ENCODE results near the gene IQCB1.

DNA sequence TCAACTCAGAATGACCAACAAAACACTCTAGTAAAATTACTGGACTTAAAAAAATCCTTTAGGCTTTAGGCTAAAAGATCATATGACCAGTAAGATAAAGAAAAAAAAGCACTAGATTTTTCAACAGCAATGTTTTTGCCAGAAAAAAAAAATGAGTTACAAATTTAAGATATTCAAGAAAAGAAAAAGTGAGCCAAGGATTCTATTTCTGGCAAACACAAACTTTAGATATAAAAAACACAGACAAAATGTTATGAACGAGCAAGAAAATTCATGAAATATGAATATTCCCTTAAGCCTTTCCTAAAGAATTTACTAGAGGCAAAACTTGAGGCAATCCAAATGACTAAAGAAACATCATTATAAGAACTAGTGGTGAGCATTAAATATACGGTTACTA lies 94.0 kb downstream of the IQCB1 start:
- TF ChIP-seq CTCF (IDR thresholded peaks at IDR 0.05) = no peak
- TF ChIP-seq POLR2A (IDR thresholded peaks at IDR 0.05) = no peak
